GM19240 (cell line): Measurements from ENCODE around the gene FAM13C.
"Not testable (repeated sequence)": the region's sequence is repeated elsewhere in the genome, so short reads cannot be mapped to it uniquely, and the experiment has no call there.

Experiments used
- DNase-seq: peaks from one replicate; pipeline ENCODE4 v3.0.0; 2011; ENCODE audit warnings: low spot score; ENCODE audit not compliant: insufficient read length

Gene FAM13C

GRCh38 chr10:59279991-59280505, 82.3 kb downstream of the FAM13C start:
- no peak for DNase-seq

GRCh38 chr10:59279476-59279875, 82.9 kb downstream of the FAM13C start:
- DNase-seq, result no peak

DNA sequence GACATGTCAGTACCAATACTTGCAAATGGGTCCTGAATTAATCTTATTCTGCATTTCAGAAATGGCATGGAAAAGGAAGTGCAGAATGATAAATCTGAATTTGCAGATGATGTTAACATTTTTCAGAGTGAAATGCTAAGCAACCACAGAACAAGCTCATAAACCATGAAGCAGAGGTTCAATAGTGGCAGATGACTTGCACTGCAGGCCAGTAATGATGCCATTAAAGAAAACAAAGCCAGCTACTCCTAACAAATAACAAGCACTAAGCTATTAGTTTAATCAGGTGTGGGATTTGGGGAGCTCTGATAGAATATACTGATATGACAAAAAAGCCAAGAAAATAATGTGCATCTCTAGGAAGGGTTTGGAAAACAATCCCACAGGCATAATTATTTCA, 85.4 kb downstream of the FAM13C start:
- DNase-seq, result no peak

GRCh38 chr10:59276133-59276532, 86.2 kb downstream of the FAM13C start:
- no peak for DNase-seq

DNA sequence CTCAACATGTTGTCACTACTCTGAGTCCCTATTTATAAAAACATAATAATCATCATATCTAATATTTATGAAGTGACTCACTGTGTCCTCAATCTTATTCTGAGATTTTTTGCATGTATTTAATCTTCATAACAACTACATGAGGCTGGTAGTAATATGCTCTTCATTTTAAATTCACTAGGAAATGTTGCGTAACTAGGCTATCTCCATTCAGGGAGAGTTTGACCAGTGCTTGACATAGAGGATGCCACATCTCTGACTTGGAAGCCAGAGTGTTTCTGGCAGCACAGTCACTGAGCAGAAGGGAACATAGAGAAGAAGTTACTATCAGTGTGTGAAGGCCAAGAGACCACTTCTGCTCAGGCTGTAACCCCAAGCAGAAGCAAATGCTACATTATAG, 88.9 kb downstream of the FAM13C start:
- no peak for DNase-seq

- DNase-seq, result no peak
Measured at GRCh38 chr10:59272061-59272460, 90.3 kb downstream of the FAM13C start.

GRCh38 chr10:59271160-59271559, 91.2 kb downstream of the FAM13C start:
- no peak for DNase-seq

DNA sequence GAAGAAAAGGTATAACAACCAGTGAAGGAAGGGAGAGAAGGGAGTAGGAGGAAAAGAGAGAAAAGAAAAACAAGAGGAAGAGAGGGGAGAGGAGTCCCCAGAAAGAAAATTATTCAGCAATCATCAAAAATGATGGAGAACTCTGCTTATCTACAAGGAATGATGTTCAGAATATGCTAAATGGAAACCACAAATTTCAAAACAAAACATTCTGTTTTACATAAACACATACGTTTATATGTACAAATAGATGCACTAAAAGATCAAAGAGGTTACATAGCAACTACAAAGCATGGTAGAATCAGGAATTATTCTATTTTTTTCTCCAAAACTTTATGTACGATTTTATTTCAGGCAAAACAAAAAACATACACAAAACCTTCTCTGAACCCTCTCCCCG, 91.9 kb downstream of the FAM13C start:
- no peak for DNase-seq

- DNase-seq, result no peak
Measured at GRCh38 chr10:59269651-59270050, 92.7 kb downstream of the FAM13C start.

DNA sequence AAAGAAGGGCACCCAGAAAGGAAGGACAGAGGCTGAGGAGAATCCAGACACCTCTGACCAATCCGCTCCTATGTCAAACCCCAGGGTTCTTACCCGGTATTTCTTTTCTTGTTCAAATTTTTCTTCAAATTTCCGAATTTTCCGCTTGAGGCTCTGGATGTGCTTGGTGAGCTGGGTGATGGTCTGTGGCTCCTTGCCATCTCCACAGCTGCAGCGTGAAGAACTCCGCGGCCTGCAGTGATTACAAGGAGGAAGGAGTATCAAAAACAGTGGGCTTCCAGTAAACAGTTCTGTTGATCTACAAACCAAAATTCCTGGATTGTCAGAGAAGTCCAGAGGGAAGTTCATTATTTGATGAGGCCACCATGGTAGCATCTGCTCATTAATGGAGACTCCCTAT, 93.9 kb downstream of the FAM13C start:
- DNase-seq, result no peak

DNA sequence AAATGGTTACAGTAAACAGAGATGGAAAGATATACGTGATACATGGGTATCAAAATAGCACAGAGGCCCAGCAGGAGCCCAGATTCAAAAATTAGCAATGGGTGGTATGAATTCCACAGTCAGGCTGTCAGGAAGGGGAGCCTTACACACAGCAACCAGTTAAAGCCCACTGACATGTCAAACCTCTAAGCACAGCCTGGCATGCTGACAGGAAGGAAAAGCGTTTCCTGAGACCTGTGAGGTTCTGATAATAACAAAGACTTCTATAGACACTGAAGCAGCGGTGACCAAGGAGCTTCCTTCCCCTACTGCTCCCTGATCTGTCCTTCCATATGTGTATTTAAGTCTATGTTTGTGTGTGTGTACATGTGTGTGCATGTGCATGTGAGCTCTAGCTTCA, 96.0 kb downstream of the FAM13C start:
- no peak for DNase-seq

DNA sequence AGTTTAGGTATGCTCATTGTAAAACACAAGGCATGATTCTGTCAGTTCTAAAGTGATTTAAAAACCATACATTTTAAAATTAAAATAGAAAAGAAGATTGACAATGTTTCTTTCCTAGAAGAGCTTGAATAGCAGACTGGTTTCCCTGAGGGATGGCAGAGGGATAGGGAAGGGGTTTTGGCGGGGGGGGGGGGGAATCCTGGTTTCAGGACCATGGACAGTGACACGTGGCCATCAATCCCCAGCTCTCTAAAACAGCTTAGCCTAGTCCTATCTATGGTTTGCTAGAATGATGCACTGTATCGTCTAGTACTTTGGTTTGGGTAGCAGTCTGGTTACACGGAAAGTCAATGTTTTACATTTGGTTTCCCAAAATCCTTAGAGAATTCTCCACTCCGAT, 97.2 kb downstream of the FAM13C start:
- no peak for DNase-seq

- no peak for DNase-seq
Measured at GRCh38 chr10:59258890-59259289, 103.5 kb downstream of the FAM13C start.

- DNase-seq, result no peak
Measured at GRCh38 chr10:59257224-59257623, 105.1 kb downstream of the FAM13C start.

DNA sequence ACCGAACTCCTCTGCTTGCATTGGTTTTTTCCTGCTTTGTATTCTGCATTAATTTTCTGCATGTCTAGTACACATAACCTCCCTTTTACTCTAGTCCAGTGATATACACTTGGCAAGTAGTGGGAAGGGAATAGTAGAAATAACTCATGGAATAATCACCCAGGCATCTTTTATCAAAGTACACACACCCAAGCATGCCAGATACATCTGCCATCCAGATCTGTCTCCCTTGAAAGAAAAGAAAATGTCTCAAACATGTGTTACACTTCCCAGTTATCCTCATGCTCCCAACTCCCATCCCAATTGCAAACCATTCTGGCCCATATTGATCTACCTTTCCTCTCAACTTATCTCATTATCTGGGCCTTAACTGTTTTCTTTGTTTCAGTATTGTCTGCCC, 106.9 kb downstream of the FAM13C start:
- no peak for DNase-seq

GRCh38 chr10:59252491-59252890, 109.9 kb downstream of the FAM13C start:
- DNase-seq, result no peak

- DNase-seq, result no peak
Measured at GRCh38 chr10:59245686-59246085, 116.7 kb downstream of the FAM13C start.

- DNase-seq, result no peak
Measured at GRCh38 chr10:59244871-59245270, 117.5 kb downstream of the FAM13C start.

- DNase-seq, result no peak
Measured at GRCh38 chr10:59243611-59244195, 118.6 kb downstream of the FAM13C start.

DNA sequence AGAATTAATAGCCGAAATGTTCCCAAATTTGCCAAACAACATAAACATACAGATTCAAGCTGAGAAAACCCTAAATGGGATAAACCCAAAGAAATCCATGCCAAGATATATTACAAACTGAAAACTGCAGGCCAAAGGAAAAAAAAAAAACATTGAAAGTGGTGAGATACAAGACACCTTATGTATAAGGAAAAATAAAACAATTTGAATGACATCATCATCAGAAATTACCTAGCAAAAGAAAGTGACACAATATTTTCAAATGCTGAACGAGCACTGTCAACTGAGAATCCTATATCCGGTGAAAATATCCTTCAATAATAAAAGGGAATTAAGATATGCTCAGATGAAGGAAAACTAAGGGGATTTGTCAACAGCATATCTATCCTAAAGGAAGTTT, 119.4 kb downstream of the FAM13C start:
- DNase-seq, result no peak

DNA sequence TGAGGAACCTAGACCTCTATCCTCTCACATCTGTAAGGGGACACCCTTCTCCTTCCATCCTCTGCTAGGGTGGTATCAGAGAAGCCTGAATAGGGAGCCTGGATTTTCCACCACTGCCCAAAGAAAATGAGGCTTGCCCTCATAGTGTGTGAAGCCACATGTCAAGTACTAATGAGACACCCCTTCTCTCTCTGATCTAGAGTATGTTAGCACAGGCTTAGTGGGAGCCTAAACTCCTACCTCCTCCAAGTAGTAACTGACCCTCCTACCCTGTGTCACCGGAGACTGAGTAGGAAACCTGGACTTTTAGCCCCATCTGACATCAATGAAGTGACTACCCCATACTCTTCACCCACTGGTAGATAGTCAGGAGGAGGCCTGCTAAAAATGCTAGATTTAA, 120.3 kb downstream of the FAM13C start:
- no peak for DNase-seq

DNA sequence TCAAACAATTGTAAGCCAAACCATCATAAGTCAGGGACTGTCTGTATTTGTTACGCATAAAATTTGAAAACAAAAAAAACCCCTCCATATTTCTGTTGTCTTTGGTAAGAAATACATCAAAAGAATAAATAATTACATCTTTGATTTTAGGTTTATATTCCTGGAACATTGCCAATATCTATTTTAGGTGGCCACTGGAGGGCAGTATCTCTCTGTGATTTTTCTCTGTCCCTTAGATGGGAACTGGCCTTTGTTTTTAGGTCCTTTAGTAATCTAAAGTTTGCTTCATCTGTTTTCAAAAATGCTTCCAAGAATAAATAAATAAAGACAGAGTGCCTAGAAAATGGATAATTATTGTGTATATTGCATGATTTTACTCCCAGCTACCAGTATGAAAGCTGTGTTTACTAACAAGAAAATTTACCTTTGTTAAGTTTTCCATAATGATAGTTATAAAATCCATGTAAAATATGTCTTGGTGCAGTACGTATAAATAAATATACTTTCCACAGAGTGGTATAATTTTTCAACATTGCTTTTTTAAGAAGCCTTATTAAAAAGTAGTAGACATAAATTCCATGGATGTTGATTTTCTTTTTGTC, 121.7 kb downstream of the FAM13C start:
- no peak for DNase-seq

DNA sequence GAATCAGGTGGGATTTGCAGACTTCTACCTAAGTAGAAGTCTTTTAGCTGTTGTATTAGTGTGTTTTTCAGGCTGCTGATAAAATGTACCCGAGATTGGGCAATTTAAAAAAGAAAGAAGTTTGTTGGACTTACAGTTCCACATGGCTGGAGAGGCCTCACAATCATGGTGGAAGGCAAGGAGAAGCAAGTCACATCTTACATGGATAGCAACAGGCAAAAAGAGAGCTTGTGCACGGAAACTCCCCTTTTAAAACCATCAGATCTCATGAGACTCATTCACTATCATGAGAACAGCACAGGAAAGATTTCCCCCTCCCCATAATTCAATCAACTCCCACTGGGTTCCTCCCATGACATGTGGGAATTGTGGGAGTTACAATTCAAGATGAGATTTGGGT, 123.2 kb downstream of the FAM13C start:
- not testable (repeated sequence) for DNase-seq
